Stimulated activated CD8-positive, alpha-beta memory T cell treated with anti-CD3 and anti-CD28 coated beads, Interleukin-7, amount 100 ng/mL, for 48 hours (primary cell): ENCODE results near the gene RAB31.

Source experiments
- DNase-seq, 2 donors: peaks; one replicate each; pipeline ENCODE4 v3.0.0-alpha.2; 2020; ENCODE audit warnings: low read depth in 1 of 2; ENCODE audit errors: extremely low read depth in 1 of 2

Gene RAB31

GRCh38 chr18:9834551-9834950 is 126.5 kb downstream of the RAB31 start:
- no peak for DNase-seq

- DNase-seq, result no peak
Observed at GRCh38 chr18:9835113-9835755, 127.1 kb downstream of the RAB31 start.

- DNase-seq, result no peak
Observed at GRCh38 chr18:9835825-9836224, 127.7 kb downstream of the RAB31 start.

GRCh38 chr18:9838144-9838877 is 130.2 kb downstream of the RAB31 start:
- no peak for DNase-seq

DNA sequence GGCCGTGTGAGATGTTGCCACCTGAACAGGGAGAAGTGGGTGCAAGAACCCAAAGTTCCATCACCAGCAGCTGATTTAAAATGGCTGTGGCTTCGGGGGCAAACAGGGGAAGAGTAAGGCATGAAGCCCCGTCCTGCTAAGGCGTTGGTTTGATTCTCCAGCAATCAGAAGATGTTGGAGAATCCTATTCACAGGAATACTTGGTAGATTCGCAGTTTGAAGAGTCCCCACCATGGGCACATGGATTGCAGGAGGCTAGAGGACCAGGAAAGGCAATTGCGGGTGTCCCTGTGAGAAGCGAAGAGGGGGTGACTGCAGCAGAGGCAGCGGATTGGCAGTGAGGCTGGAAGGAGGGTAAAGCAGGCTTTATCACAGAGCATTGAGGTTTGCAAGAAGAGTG is 131.1 kb downstream of the RAB31 start:
- no peak for DNase-seq

DNA sequence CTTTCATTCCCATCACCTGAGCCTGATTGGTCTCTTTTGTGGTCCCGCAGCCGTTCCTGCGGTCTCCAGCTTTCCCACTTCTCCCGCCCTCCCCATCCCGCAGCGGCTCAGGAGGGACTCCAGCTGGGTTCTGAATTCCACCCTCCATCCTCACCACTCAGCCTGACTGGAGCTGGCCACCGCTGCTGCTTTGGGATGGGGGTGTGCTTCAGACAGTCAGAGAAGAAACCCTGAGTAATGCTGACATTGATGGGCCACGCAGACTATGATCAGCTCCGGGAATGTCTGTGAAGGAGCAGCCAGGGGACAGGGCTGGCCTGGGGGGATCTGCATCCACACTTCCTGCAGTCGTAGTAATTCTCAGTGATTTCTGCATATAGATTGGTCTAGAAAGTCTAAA is 131.8 kb downstream of the RAB31 start:
- DNase-seq, result no peak

- DNase-seq, result no peak
Observed at GRCh38 chr18:9841752-9842151, 133.7 kb downstream of the RAB31 start.

- DNase-seq, result no peak
Observed at GRCh38 chr18:9842448-9842847, 134.3 kb downstream of the RAB31 start.

- no peak for DNase-seq
Observed at GRCh38 chr18:9845256-9845655, 137.2 kb downstream of the RAB31 start.

DNA sequence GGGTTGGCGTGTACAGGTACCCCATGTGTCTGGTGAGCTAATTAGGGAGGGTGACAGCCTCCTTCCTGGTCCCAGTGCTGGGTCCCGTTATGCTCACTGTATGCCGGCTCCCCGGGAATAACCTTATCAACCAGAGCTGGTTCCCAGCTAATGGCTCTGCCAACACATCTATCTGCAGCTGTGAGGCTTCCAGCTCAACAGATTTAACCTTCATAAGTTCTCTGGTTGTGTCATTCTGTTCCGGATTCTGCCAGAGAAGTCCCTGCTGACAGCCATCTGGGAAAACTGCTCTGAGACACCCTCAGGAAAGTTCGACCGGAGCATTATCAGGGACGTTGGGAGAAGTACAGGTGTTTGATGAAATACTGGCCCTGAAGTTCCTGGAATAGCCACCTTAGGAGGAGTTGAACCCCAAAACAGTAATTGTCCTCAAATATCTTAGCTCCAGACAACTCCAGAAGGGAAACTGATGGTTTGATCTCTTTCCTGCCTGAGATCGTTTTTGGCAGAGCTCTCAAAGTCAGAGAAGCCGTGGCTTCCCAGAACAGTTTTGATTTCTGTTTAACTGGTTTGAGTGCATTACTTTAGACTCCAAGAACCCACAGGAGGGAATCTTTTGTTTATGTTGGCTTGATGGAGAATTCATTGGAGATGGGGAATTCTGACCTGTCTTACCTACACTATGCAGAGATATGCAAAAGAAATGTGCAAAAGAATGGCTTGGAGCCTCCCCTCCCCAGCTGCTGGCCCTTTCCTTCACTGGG is 138.2 kb downstream of the RAB31 start:
- DNase-seq, result no peak

GRCh38 chr18:9848170-9848879 is 140.2 kb downstream of the RAB31 start:
- DNase-seq, result no peak

DNA sequence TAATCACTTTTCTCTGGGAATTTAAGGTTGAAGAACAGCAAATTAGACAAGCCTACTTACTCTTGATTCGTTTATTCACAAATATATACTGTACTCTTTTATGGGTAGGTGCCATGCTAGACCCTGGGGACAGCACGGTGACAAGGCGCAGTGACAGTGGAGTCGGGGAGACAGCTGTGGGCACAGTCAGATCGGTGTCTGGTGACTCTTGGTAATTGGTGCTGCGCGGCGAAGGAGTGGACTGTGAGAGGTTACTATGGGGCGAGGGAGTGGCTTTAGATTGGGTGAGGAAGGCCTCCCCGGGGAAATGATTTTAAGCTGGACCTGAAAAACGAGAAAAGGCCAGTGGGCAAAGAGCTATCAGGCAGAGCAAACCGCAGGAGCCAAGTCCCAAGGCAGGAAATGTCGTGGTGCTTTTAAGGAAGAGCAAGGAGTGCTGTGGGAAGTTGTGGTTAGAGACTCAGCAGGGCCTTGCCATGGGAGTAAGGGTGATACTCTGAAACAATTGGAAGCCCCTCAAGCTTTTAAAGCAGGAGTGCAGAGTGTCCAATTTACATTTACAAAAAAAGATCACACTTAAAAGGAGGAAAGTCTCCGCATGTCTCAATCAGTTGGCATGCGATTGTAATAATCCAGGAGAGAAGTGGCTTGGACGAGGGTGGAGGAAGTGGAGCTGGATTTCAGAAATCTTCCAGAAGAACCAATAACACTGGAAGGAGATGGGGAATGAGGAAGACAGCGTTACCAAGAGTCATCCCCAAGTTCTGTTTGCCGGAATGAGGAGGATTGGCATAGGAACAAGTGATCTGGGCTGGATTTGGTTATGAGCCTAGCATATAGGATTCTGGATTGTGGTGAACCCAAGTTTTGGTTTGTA is 141.5 kb downstream of the RAB31 start:
- DNase-seq, result no peak

GRCh38 chr18:9850309-9850708 is 142.2 kb downstream of the RAB31 start:
- no peak for DNase-seq

DNA sequence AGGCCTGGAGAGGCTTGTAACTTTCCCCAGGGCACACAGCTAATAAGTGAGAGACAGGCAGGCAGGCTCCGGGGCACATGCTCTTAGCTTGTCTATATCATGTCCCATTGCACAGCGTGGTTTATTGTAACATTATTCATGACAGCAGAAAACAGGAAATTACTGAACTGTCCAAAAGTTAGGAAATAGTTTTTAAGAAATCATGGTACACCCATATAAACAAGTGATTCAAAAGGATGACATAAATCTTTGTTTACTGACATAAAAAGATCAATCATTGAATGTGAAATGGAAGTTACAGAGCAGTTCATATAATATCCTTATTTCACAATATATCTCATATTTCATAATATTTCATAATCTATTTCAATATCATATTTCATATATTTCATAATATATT is 143.4 kb downstream of the RAB31 start:
- DNase-seq, result no peak

- no peak for DNase-seq
Observed at GRCh38 chr18:9852266-9853081, 144.4 kb downstream of the RAB31 start.

DNA sequence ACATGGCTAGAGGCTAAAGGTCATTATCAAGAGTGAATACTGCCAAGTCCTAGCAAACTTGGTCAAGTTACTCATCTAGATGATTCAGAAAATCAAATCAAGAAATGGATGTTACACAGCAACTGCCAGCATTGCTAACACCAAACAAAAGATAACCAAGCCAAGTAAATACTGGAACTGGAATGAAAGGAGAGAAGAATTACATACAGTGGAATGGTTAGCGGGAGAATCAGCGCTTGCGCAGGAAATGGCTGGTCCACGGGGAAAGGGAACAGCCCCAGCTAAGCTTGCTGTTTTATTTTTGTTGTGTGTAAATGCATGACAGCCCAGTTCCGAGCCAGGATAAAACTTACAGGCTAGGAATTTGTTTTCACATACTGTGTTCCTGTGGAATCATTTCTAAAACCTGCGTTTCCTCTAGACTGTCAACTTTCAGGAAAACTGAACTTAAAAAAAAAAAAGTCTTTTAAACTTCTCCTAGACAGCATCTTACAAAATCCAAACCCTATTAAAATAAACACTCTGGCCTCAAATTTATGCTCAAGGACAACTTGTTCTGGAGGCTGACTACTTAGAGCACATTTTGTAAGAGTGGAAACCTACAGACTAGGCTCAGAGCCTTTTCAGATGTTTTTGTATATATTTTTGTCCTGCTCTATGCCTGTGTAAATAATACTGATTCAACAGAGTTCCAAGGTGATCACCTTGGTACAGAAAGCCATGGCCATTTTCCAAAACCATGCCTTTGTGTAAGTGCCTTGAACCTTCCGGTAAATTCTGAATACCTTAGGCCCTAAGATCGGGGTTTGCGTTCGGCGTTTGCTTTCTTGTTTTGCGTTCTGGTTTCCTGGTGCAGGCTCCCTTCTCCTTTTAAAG is 146.9 kb downstream of the RAB31 start:
- DNase-seq, result no peak

DNA sequence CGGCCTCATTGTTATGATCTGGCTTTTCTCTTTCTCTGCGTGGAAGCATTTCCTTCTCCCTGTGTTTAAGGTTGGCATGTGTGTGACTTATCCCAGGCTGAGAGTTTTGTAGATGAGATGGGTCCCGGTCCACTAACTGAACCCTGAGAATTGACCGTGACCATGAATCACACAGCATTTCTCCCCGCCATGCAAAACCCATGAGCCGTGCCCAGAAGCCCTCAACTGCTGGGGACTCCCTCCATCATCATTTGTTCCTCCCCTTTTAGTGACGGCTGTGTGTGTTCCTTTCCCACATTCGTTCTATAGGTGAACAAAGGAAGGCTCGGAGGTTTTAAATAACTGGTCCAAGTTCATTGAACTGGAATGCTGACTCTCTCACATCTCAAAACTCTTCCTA is 147.6 kb downstream of the RAB31 start:
- DNase-seq, result no peak

DNA sequence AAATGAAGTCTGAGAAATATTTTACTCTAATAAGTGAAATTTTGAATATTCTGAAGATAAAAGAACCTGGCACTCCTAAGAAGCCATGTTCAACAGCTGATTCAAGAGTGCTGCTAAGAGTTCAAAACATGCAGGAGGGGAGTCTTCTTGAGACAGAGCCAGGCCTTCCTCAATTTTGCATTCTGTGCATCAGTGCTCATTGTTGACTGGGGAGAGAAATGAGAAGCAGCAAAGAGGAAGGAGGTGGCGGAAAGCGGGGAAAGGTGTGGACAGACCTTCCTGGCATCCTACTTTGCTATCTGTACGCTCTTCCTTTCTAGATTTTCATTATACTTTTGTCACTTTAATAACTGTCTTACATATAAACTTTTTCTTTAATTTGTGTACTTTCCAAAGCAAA is 148.0 kb downstream of the RAB31 start:
- DNase-seq, result no peak
